GM21529 (cell line): Measurements from ENCODE around the gene ARHGAP26.
"Not testable (repeated sequence)": the region's sequence is repeated elsewhere in the genome, so short reads cannot be mapped to it uniquely, and the experiment has no call there.

Experiments
- ATAC-seq: cut with Tn5 transposase; IDR thresholded peaks from one replicate; pipeline ENCODE4 v1.9.1; 2021; ENCODE audit not compliant: unreplicated experiment

The ARHGAP26 gene

GRCh38 chr5:142973932-142974331 lies 203.8 kb downstream of the ARHGAP26 start:
- ATAC-seq: no peak

GRCh38 chr5:142974409-142974808 lies 204.2 kb downstream of the ARHGAP26 start:
- ATAC-seq: no peak

- no peak for ATAC-seq
Measured at GRCh38 chr5:142976861-142977260, 206.7 kb downstream of the ARHGAP26 start.

- peak; percentile 73 for ATAC-seq
Measured at GRCh38 chr5:142977363-142978051, 207.3 kb downstream of the ARHGAP26 start.

- ATAC-seq: no peak
Measured at GRCh38 chr5:142978252-142978651, 208.1 kb downstream of the ARHGAP26 start.

DNA sequence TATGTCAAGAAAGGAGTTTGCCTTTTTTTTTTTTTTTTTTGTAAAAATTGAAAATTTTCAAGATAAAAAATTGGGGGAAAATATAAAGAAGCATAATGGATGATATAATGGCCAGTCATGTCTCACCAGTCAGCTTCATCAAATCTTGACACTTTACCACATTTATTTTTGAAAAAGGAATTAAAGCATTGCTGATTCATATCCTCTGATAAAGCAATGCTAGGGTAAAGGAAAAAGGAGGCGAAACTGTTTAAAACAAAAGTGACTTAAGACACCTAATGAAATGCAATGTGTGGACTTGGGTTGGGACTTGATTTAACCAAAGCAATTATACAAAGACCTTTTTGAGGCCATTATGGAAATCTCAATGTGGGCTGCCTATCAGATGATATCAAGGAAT lies 208.5 kb downstream of the ARHGAP26 start:
- no peak for ATAC-seq

DNA sequence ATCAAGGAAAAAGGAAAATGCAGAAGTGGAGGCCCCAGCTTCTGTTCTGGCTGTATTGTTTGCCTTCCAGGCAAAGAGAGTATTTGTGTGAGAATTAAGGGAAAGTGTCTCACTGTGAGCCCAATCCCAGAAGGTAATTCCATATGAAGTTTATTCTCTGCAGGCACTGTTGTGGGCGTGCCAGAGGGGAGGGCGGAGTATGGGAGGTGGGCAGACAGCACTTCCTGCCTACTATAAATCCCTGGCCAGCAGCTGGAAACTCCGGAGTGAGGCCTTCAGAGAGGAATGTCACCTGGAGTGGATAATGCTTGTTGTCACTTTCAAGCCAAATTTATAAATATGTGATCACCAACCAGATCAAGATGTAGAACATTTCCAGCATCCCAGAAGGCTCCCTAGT lies 209.5 kb downstream of the ARHGAP26 start:
- no peak for ATAC-seq

- ATAC-seq: no peak
Measured at GRCh38 chr5:142981475-142981874, 211.3 kb downstream of the ARHGAP26 start.

DNA sequence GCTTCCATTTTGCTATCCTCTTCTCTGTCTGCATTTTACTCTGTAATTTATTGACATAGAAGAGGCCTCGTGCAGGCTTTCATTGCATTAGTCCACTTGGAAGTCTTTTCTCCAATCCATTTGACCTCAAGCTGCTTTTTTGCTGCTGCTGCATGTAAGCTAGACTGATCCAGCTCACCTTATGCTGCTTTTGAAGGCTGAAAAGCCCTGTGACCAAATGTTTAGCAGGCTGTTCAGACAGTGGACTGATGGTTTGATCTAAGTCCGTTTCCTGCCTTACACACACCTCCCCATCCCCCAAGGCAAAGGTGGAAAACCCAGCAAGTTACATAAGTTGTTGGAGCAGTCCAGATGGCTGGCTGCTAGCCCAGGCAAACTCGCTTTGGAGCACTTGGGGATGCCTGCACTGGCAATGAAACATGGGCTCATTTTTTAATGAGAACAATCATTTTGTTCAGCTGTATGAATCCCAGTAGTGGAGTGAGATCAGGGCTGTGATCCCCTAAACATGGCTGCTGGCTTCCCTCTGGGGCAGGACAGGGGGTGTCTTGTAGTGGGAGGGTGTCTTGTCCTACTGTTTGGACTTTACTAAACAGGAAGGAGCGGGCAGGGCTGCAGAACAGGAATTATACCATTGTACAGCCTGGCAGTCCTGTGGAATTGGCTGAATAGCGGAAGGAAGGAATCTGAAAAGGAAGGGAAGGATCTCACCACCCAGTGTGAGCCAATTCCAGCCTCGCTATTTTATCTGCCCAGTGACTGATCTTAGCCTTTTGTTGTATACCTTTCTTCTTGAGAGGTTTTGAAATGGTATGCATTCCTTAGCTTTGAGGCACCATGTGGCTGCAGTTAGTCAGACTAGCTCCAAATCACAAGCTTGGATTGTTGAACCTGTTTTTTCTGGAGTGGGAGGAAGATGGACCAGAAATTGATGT lies 212.0 kb downstream of the ARHGAP26 start:
- ATAC-seq: no peak

- no peak for ATAC-seq
Measured at GRCh38 chr5:142982821-142983200, 212.6 kb downstream of the ARHGAP26 start.

DNA sequence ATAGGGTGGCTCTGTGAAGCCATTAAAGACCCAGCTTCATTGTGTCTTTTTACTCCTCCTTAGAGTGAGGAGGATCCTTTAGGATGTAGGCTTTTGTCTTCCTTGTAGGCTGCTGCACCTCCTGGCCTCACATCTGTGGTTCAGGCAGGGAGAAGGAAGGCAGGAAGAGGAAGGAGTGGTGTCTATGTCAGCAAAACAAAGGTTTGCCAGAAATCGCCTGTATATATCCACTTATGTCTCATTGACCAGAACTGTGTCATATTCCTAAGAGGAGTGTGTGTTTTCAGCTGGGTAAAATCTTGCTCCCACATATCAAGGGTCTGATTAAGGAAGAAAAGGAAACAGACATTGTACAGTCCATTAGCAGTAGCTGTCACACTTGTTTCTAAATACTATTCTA lies 213.8 kb downstream of the ARHGAP26 start:
- no peak for ATAC-seq

GRCh38 chr5:142984525-142984924 lies 214.3 kb downstream of the ARHGAP26 start:
- ATAC-seq: no peak

DNA sequence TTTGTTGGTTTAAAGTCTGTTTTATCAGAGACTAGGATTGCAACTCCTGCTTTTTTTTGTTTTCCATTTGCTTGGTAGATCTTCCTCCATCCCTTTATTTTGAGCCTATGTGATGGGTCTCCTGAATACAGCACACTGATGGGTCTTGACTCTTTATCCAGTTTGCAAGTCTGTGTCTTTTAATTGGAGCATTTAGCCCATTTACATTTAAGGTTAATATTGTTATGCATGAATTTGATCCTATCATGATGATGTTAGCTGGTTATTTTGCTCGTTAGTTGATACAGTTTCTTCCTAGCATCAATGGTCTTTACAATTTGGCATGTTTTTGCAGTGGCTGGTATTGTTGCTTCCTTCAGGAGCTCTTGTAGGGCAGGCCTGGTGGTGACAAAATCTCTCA lies 219.1 kb downstream of the ARHGAP26 start:
- not testable (repeated sequence) for ATAC-seq

GRCh38 chr5:142990073-142990472 lies 219.9 kb downstream of the ARHGAP26 start:
- not testable (repeated sequence) for ATAC-seq

DNA sequence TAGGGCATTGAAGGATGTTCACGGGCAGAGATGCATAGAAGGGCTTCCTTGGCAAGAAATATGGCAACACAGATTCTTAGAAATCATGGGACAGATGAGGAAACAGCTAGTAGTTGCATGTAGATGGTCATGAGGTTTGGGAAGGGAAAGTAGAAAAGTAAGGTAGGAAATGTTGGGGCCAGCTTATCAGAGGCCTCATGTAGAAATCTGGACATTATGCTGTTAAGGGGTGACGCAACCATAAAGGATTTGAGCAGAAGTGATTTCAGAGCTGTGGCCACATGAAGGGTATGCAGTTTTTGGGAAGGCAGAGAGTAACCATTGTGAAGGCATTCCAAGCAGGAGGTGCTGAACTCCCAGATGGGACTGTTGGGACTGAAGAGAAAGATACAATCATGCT lies 224.0 kb downstream of the ARHGAP26 start:
- ATAC-seq: no peak

GRCh38 chr5:142995621-142996020 lies 225.4 kb downstream of the ARHGAP26 start:
- ATAC-seq: not testable (repeated sequence)

- no peak for ATAC-seq
Measured at GRCh38 chr5:142997591-142997990, 227.4 kb downstream of the ARHGAP26 start.

GRCh38 chr5:142998316-142999020 lies 228.3 kb downstream of the ARHGAP26 start:
- ATAC-seq: peak; percentile 25

DNA sequence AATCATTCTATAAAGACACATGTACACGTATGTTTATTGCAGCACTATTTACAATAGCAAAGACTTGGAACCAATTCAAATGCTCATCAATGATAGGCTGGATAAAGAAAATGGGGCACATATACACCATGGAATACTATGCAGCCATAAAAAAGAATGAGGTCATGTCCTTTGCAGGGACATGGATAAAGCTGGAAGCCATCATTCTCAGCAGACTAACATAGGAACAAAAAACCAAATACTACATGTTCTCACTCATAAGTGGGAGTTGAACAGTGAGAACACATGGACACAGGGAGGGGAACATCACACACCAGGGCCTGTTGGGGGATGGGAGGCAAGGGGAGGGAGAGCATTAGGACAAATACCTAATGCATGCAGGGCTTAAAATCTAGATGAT lies 230.4 kb downstream of the ARHGAP26 start:
- not testable (repeated sequence) for ATAC-seq

DNA sequence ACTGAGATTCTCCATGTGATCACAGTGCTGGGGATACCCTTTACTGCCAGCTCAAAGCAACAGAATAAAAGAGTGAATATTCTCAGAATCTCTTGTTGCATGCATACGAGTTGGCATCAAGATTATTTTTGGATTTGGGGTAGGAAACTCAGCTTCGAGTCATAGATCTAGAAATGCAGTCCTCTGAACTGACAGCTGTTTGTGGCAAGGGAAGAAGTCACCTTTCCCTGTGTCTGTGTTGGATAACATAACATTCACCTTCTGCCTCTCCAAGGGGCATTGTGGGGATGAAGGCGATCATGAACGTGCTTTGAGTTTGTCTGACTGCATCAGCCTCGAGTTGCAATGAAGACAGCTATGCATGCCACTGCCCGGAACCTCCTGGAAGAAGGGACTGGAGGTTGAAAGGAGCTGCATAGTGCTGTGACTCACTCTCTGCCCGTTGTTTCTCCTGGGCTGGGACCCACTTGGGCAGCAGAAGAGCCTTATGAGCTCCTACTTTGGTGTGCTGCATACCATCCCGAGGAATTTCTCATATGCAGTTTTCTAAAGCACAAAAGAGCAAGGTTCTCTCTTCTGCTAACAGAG lies 231.7 kb downstream of the ARHGAP26 start:
- ATAC-seq: no peak
